ENCODE results near the gene NDUFS8.

- TF ChIP-seq ZNF274 (IDR thresholded peaks at IDR 0.05; ENCODE audit: low read depth, low read length) (no peak), YY1 (IDR thresholded peaks at IDR 0.05; ENCODE audit: insufficient read depth, insufficient read length) (no peak)
Measured at GRCh38 chr11:68006606-68007166, 23.8 kb upstream of the NDUFS8 start.

All from NT2/D1 (cell line).